SU-DHL-6 (cell line): Measurements from ENCODE around the gene DEDD2.

Source experiments
- EZH2phosphoT487 ChIP-seq: fragments of 200-600 bp; sonication (generic), shearing (Covaris generic); conservative IDR thresholded peaks from 2 replicates; pipeline ENCODE4 v1.6.1; 2018; ENCODE audit warnings: mild to moderate bottlenecking, antibody characterized with exemption, low read length, moderate library complexity, mixed read lengths
- TF ChIP-seq, protein P1 (sequence below): fragments of 200-600 bp; sonication (generic); IDR thresholded peaks from one replicate; pipeline ENCODE4 v1.5.1; 2017; ENCODE audit warnings: antibody characterized with exemption, mild to moderate bottlenecking, low read length, moderate library complexity; ENCODE audit not compliant: insufficient read depth, poor library complexity, severe bottlenecking

DNA sequence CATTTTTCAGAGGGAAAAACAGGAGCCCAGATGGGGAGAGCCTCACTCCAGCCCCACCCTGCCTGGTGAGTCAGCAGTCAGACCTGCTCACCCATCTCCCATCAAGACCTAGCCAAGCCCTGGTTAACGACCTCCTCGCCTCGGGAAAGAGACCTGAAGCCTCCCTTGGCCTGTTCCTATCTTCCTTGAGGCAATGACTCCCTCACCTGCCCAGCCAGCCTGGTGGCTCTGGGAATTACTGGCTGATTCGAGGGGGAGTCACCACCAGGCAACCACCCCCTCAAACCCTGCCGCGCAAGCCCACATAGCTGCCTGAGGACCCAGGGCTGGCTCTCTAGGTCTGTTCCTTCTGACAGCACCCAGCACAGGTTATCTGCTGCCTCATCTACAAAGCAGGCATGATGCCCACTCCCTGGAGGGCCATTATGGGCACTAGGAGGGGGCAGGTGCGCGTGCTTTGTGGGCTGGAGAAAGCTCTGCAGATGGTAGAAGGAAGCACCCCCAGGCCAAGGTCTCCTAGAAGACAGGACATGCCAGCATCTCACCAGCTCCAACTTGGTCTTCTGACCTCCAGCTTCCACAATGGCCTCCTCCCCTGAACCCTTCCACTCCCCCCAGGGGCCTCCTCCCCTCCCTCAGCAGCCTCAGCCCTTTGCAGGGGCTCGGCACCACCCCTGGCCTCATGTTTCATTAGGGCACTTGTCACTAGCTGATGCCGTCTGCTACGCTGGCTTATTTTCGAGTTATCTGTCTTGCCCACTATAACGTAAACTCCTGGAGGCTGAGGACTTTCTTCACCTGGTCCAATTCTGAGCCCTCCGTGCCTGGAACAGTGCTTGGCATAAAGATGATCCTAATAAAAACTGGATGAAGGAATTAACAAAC is 10.4 kb downstream of the DEDD2 start:
- TF ChIP-seq, protein P1, sequence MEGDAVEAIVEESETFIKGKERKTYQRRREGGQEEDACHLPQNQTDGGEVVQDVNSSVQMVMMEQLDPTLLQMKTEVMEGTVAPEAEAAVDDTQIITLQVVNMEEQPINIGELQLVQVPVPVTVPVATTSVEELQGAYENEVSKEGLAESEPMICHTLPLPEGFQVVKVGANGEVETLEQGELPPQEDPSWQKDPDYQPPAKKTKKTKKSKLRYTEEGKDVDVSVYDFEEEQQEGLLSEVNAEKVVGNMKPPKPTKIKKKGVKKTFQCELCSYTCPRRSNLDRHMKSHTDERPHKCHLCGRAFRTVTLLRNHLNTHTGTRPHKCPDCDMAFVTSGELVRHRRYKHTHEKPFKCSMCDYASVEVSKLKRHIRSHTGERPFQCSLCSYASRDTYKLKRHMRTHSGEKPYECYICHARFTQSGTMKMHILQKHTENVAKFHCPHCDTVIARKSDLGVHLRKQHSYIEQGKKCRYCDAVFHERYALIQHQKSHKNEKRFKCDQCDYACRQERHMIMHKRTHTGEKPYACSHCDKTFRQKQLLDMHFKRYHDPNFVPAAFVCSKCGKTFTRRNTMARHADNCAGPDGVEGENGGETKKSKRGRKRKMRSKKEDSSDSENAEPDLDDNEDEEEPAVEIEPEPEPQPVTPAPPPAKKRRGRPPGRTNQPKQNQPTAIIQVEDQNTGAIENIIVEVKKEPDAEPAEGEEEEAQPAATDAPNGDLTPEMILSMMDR, result no peak
- no peak for TF ChIP-seq EZH2phosphoT487
